GM21381 (cell line): Measurements from ENCODE around the gene SLC25A12.

Experiments
- ATAC-seq: cut with Tn5 transposase; IDR thresholded peaks from one replicate; pipeline ENCODE4 v1.9.1; 2021; ENCODE audit warnings: mild to moderate bottlenecking, moderate library complexity; ENCODE audit not compliant: unreplicated experiment

SLC25A12 gene

DNA sequence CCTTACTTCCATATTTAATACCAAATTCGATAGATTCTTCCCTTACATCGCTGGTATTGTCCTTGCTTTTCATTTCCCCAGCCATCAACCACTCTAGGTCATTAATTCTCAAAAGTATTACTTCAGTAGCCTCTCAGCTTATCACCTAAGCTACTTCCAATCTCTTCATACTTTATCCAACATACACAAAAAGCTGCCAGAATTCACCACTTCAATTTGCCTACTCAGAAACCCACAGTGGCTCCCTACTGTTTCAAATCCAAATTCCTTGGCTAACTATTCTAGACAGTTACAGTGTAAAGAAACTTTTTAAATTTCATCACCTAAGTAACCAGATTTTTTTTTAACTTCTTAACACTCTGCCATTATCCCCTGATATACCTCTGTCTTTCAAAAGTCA is 4.7 kb downstream of the SLC25A12 start:
- no peak for ATAC-seq

DNA sequence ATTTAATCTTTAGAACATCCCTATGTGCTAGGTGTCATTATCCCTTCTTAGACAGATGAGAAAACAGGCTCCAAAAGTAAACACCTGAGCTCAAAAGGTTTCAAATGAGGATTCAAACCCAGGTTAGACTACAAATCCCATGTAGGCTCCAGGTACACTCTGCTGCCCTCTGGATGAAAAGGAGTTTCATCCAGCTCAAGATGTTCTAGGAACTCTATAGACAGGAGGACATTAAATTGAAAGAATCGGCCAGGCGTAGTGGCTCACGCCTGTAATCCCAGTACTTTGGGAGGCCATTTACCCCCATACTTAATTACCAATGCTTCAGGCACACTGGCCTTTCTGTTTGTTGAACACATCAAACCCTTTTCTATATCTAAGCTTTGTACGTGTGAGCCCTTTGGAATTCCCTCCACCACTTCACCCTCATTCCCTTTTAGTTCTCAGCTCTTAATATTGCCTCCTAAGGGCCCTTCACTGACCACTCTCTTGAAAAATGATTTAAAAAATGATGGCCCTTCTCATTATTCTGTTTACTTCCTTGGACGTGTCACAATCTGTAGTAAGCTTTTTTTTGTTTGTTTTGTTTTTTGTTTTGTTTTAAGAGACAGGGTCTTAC is 10.7 kb downstream of the SLC25A12 start:
- ATAC-seq: no peak

GRCh38 chr2:171882089-171882769 is 11.8 kb downstream of the SLC25A12 start:
- no peak for ATAC-seq

GRCh38 chr2:171880774-171881173 is 13.3 kb downstream of the SLC25A12 start:
- ATAC-seq: no peak

- no peak for ATAC-seq
Measured at GRCh38 chr2:171879865-171880264, 14.2 kb downstream of the SLC25A12 start.

DNA sequence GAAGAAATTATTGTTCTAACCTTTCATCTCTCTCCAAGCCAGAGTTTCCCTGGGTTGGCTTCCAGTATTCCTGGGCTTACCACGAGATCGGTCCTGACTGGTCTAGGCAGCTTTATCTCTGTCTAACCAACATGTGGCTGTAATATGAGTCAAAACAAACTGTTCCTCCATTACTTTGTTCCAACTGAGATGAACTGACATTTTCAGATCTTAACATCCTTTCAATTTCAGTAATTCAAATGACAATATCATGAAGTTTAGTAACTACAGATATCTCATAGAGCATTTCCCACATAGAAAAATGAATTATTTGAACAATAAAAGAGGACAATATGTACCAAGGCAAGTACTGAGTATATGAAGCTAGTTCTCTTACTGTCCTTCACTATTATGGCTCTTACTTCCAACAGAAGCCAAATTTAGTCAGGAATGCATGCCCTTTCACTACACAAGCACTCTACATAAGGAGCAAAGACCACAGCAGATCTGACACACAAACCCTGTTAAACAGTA is 15.5 kb downstream of the SLC25A12 start:
- ATAC-seq: no peak

DNA sequence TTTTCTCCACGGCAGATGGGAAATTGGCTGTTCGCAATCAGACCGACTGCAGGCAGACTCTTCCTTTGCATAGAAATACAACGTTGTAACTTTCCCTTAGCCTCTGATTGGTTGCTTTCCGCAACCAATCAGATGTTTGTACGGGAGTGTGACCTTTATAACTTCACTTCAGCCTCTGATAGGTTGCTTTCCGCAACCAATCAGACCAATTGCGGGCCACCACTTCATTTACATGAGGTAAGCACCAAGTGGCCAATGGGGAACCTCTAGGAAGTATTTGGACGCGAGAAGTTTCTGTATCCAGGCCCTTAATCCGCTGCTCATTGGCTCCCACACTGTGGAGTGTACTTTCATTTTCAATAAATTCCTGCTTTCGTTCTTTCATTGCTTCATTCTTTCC is 19.1 kb downstream of the SLC25A12 start:
- ATAC-seq: no peak

- no peak for ATAC-seq
Measured at GRCh38 chr2:171874517-171874916, 19.5 kb downstream of the SLC25A12 start.

- ATAC-seq: no peak
Measured at GRCh38 chr2:171864357-171864985, 29.6 kb downstream of the SLC25A12 start.

- ATAC-seq: no peak
Measured at GRCh38 chr2:171862501-171862900, 31.5 kb downstream of the SLC25A12 start.

DNA sequence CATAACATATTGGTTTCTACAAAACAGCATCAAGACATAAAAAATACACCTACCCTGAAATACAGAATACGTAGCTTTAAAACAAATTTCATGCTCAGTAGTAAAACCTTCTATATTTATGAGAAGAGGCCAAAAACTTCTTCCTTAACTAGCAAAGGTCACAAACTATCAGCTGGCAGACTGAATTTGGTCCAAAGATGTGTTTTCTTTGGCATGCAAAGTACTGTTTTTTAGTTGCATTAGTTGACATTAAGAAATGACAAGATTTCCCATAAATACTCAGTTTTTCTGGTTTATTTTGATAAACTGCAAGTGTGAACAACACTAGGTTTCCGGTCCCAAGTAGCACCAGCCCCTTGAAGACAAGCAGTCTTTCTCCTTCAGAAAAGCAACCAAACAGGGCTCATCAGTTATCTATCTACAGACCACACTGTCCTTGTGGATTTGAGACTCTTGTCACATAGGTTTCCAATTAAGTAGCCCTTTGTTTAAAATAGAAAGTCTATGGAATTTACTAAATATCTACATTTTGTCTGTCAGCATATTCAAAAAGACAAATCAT is 35.6 kb downstream of the SLC25A12 start:
- ATAC-seq: no peak

DNA sequence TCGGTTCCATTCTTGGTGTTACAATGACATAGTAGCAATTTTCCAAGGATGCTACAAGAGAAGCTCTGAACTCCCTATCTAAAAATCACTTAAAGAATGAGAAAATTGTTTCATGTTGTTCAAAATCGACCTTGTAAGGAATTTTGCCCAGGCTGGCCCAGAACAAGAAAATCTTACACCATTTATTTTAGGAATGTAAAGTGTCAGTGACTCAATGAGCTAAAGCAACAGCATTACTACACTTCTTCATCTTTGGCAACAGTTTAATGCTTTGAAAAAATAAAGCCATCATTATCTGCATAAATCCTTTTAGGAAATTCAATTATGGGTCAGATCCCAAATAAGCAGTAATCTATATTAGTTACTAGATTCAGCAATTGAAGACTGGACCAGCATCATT is 38.6 kb downstream of the SLC25A12 start:
- ATAC-seq: no peak

DNA sequence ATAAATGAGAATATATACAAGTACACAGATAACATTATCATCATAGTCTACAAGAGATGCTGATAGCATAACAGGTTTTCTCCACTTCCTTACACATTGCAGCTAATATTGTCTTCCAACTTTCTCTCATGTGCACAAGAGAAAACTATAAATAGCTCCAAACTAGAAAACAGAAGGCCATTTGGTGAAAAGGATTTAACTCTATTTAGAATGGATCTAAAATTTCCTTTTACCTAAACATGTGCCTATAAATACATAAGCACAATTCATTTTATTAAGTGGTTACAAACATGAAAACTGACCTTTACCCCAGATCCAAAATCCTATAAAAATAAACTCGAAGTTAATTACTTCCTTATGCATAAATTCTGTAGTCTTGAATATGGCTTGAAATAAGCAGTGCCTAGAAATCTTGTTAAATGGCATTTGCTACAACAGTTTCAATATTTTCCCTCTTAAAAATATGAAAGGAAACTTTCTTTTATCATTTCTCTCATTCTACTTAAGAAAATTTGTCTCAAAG is 41.6 kb downstream of the SLC25A12 start:
- ATAC-seq: no peak

- ATAC-seq: no peak
Measured at GRCh38 chr2:171847627-171848026, 46.4 kb downstream of the SLC25A12 start.

DNA sequence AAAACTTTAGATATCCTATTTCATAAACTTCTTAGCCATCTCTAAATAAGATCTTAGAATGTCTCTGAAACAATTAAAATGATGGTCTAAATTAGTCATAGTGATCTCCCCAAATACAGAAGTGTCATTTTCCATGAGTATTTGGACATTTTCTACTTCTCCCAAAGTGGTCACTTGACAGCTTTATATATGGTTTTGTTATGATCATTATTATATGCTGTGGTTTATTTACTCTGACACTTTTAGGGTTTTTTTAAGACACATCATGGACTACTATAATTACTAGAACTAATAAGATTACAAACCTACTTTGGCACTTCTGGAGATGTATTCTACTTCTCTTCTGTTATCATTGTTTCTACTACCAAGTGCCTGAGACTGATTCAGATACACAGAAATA is 47.1 kb downstream of the SLC25A12 start:
- ATAC-seq: no peak

- ATAC-seq: no peak
Measured at GRCh38 chr2:171841996-171842395, 52.0 kb downstream of the SLC25A12 start.

GRCh38 chr2:171837736-171838135 is 56.3 kb downstream of the SLC25A12 start:
- no peak for ATAC-seq

DNA sequence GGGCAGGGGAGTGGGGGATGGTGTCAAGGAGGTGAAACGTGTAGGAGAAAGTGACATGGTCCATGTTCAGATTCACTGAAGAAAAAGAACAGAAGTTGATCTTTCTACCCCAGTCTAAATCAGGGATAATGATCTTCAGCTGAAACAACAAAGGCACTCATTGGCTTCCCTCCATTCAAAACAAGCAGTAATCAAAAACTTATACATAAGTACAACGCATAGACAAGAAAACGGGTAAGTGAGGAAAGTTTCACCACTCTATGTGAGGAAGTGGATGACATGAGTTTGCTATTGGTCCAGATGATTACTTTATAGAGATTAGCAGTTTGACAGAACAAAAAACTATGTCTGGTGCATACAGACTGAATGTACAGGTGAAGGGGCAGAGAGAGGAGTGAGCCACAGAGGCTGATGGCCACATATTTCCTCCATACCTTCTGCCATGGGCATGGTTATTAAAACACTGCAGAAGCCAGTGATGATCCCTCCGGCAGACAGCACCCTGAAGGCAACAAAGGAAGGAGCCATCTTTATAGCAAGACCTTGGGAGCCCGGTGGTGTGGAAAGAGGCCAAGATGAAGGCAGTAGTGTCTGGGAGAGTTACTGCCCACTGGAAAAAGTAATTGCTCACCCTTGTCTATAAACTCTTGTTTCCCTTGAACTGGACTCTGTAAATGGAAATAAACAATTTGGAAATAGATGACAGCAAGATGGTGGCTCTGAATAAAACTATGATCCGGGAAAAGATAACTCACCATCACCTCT is 57.7 kb downstream of the SLC25A12 start:
- no peak for ATAC-seq

DNA sequence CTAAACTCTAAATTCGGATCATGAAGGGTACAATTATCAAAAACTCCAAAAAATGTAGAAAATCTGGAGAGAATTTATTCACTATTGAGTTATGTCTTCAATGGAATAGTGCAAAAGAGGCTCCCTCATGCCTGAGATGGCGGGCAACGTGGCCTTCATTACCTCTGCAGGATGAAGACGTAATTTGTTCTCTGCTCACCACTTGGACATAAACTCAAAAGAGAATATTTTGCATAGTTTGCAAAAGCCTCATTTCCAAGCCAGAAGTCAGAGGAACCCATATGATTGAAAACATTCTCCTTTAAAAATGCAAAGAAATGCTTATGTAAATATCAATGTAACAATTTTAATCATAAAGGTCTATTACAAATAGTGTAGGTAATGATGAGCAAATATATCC is 58.7 kb downstream of the SLC25A12 start:
- ATAC-seq: no peak

DNA sequence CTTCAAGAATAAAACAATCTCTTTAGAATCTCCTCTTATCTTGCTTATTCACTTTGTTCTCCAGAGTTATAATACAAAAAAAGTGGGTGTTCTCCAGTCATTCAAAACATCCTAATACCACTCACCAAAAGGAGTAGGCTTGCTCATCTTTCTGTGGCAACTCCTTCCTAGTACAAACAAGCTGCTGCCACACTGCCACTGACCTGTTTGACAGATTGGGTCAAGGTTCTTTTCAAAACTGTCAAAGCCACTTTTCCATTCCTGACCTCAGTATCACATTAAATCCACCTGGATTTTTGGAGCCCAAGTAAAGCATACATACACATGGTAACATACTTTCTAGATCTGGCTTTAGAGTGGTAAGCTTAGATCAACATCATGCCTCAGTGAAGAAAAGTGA is 59.8 kb downstream of the SLC25A12 start:
- ATAC-seq: no peak

DNA sequence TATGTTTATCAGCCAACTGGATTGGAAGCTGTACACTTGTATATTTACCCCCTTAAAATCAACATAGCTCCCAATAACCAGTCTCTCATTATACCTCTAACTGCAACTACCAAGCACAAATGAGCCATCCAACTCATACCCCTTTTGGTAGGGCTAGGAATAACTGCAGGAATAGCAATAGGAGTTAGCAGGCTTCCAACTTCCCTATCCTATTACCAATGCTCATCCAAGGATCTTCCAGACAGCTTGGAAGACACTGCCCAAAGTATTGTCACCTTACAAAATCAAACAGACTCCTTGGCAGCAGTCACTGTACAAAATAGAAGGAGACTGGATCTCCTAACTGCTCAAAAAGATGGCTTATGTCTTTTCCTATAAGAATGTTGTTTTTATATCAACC is 61.6 kb downstream of the SLC25A12 start:
- ATAC-seq: no peak
